Vagina (tissue), 2 donors: ENCODE results near the gene CBFA2T2. TPM values are rescaled to one million over a fixed set of nuclear protein-coding genes. Genes with fewer than 3 reads are reported as not detected.

ENCODE experiments used
- DNase-seq, 2 donors: peaks; one replicate each; pipeline ENCODE4 v3.0.0-alpha.2; 2017; ENCODE audit errors: extremely low spot score in 2 of 2
- H3K27ac ChIP-seq: fragments of 200-600 bp; sonication (generic); one replicate; pipeline ENCODE4 v1.5.1; 2019
- H3K27me3 ChIP-seq: fragments of 200-600 bp; sonication (generic); one replicate; pipeline ENCODE4 v1.5.1; 2019
- H3K36me3 ChIP-seq, 2 donors: fragments of 200-600 bp; sonication (generic); one replicate each; pipeline ENCODE4 v1.5.1; 2017 to 2019
- H3K4me1 ChIP-seq: fragments of 200-600 bp; sonication (generic); one replicate; pipeline ENCODE4 v1.5.1; 2019
- H3K4me3 ChIP-seq, 2 donors: fragments of 200-600 bp; sonication (generic); 1 replicate in 1 of 2; 2 replicates in 1 of 2; pipeline ENCODE4 v1.5.1; 2016 to 2019
- H3K9me3 ChIP-seq: fragments of 200-600 bp; sonication (generic); one replicate; pipeline ENCODE4 v1.5.1; 2019
- CTCF ChIP-seq, 3 experiments: fragments of 450-650 bp in 2 of 3; fragments of 200-600 bp in 1 of 3; sonication (generic) in 1 of 3; IDR thresholded peaks; one replicate each; pipeline ENCODE4 v1.5.1; 2017 to 2019; ENCODE audit warnings: antibody characterized with exemption in 3 of 3, mild to moderate bottlenecking in 2 of 3, moderate library complexity in 2 of 3
- POLR2A ChIP-seq, 2 donors: fragments of 450-650 bp; IDR thresholded peaks; one replicate each; pipeline ENCODE4 v1.6.1; 2017; ENCODE audit warnings: antibody characterized with exemption in 2 of 2, mild to moderate bottlenecking in 2 of 2, moderate library complexity in 2 of 2
- POLR2AphosphoS5 ChIP-seq, 2 donors: sonication (generic); formaldehyde crosslinking; IDR thresholded peaks; one replicate each; pipeline ENCODE4 v1.9.0; 2017; ENCODE audit warnings: antibody characterized with exemption in 2 of 2, mild to moderate bottlenecking in 2 of 2, low read depth in 1 of 2; ENCODE audit not compliant: insufficient read depth in 1 of 2
- intact Hi-C: fragments of 100-400 bp; cut with DNase I; formaldehyde crosslinking; loops from one replicate; pipeline ENCODE4 v1.15.1; 2023
- total RNA-seq: library from RNA; depleted of rRNA; stranded (reverse); fragments of >200 nt; gene quantifications from one replicate; pipeline ENCODE4 v1.2.3, GENCODE V29; 2016

Gene CBFA2T2
- total RNA-seq, 1 donor from 2014 or later = 34.9 TPM

- intact Hi-C loops = no loop called here
- H3K27ac ChIP-seq = no peak overlapping the region
- TF ChIP-seq CTCF (IDR thresholded peaks at IDR 0.05) (no peak), POLR2A (IDR thresholded peaks at IDR 0.05) (no peak), POLR2AphosphoS5 (IDR thresholded peaks at IDR 0.05; ENCODE audit: insufficient read depth in 1 of 2, low read depth in 1 of 2) (no peak)
Observed at GRCh38 chr20:33688938-33689424, 199.1 kb downstream of the CBFA2T2 start.

GRCh38 chr20:33689493-33689892, 199.6 kb downstream of the CBFA2T2 start:
- intact Hi-C loops = no loop called here
- Histone ChIP-seq H3K36me3 (no peaks in the 10 kb centered on the region), H3K9me3 (no peaks in the 10 kb centered on the region), H3K27me3 (no peaks in the 10 kb centered on the region), H3K4me3 (no peak overlapping the region), H3K27ac (no peak overlapping the region), H3K4me1 (peaks cover 23% of the 10 kb centered on the region)
- TF ChIP-seq POLR2AphosphoS5 (IDR thresholded peaks at IDR 0.05; ENCODE audit: insufficient read depth in 1 of 2, low read depth in 1 of 2) = no peak
- TF ChIP-seq CTCF (IDR thresholded peaks at IDR 0.05) = no peak
- no peak for TF ChIP-seq POLR2A (IDR thresholded peaks at IDR 0.05)
- no peak for DNase-seq

More at GRCh38 chr20:33688938-33689424, 199.1 kb downstream of the CBFA2T2 start:
- peaks cover 24% of the 10 kb centered on the region for H3K4me1 ChIP-seq
- H3K4me3 ChIP-seq = no peak overlapping the region
- no peaks in the 10 kb centered on the region for H3K27me3 ChIP-seq
- no peak for DNase-seq
- no peaks in the 10 kb centered on the region for H3K9me3 ChIP-seq
- no peaks in the 10 kb centered on the region for H3K36me3 ChIP-seq

- TF ChIP-seq POLR2A (IDR thresholded peaks at IDR 0.05) (no peak), CTCF (IDR thresholded peaks at IDR 0.05) (no peak)
- Histone ChIP-seq H3K27me3 (no peaks in the 10 kb centered on the region), H3K9me3 (no peaks in the 10 kb centered on the region), H3K27ac (no peak overlapping the region), H3K36me3 (no peaks in the 10 kb centered on the region), H3K4me3 (no peak overlapping the region), H3K4me1 (peaks cover 18% of the 10 kb centered on the region)
- intact Hi-C loops = no loop called here
- no peak for DNase-seq
Observed at GRCh38 chr20:33689973-33690372, 200.1 kb downstream of the CBFA2T2 start.

DNA sequence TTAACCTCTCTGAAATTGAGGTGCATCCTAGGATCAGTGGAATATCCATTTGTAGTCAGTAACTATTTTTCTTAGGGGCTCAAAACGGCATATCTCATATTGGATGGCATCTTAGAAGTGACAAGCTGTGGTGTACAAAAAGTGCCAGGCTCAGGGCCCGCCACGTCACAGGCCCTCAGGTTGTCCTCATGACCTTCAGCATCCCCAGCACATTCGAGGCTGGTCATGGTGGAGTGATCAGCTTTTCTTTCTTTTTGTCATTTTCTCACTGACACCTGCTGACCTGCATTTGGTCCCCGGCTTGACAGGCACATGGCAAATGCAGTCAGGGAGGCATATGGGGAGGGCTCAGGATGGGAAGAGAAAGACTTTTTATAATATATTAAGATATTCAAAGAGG, 203.4 kb downstream of the CBFA2T2 start:
- TF ChIP-seq POLR2A (IDR thresholded peaks at IDR 0.05) (no peak), CTCF (IDR thresholded peaks at IDR 0.05) (no peak), POLR2AphosphoS5 (IDR thresholded peaks at IDR 0.05; ENCODE audit: insufficient read depth in 1 of 2, low read depth in 1 of 2) (no peak)
- no peak for DNase-seq
- no peak overlapping the region for H3K4me3 ChIP-seq
- H3K27ac ChIP-seq = peak overlapping the region; percentile 73
- no peaks in the 10 kb centered on the region for H3K9me3 ChIP-seq
- no peaks in the 10 kb centered on the region for H3K27me3 ChIP-seq
- H3K36me3 ChIP-seq = no peaks in the 10 kb centered on the region
- H3K4me1 ChIP-seq = peaks cover 27% of the 10 kb centered on the region
- intact Hi-C loops = no loop called here

DNA sequence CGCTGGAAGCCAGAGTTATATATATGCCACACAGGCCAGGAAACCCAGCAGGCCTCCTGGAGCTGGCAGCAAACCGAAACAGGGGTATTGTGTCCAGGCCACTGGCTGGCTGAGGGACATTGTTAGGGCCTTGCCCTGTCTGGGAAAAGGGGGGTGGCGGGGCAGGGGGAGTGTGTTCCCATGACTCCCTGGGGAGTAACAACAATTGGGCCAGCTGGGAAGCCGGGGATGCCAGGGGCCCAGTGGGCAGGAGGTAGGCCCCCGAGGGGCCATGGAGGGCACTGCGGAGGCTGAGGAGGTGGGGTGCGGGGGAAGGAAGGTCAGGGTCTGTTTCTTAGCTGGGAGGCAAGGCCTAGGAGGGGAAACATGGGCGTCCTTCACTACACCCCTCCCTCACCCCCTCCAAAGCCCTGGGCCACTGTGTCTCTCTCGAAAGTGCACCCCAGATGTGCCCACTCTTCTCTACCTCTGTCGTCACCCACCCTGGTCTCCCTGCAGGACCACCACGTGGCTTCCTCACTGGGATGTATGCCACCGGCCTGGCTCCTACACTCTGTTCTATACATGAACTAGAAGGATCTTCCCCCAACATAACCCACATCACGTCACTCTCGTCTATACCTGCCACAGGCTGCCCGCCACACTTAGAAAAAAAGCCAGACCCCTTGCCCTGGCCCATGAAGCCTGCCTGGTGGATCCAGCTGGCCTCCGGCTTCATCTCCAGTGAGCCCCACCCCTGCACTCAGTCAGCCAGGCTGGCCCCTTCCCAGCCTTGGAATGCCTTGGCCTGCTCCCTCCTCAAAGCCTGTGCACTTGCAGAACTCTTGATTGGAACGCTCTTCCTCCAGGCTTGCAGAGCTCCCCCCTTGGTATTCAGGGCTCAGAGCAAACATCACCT, 204.1 kb downstream of the CBFA2T2 start:
- no peak for DNase-seq
- peaks cover 27% of the 10 kb centered on the region for H3K4me1 ChIP-seq
- no peaks in the 10 kb centered on the region for H3K36me3 ChIP-seq
- no peaks in the 10 kb centered on the region for H3K27me3 ChIP-seq
- no peak overlapping the region for H3K4me3 ChIP-seq
- H3K27ac ChIP-seq = peak overlapping the region; percentile 73
- no peaks in the 10 kb centered on the region for H3K9me3 ChIP-seq
- TF ChIP-seq POLR2AphosphoS5 (IDR thresholded peaks at IDR 0.05; ENCODE audit: insufficient read depth in 1 of 2, low read depth in 1 of 2) (peak in 1 of 2 donors; percentile 23), CTCF (IDR thresholded peaks at IDR 0.05) (no peak), POLR2A (IDR thresholded peaks at IDR 0.05) (no peak)
- intact Hi-C loops = no loop called here
